Fibroblast of lung (primary cell): ENCODE data around the gene COP1.

ENCODE experiments used
- EZH2 ChIP-seq: IDR thresholded peaks from 2 replicates; pipeline ENCODE4 v1.5.1; 2012; ENCODE audit warnings: low read length, control low read depth, mild to moderate bottlenecking; ENCODE audit errors: missing control alignments
- TF ChIP-seq, protein P1 (sequence below), 2 donors: IDR thresholded peaks in 1 of 2; conservative IDR thresholded peaks in 1 of 2; 1 replicate in 1 of 2; 2 replicates in 1 of 2; pipeline ENCODE4 v1.5.1; 2011 to 2012; ENCODE audit warnings: low read length in 2 of 2, control low read depth in 1 of 2, inconsistent platforms in 1 of 2, low read depth in 1 of 2, mild to moderate bottlenecking in 1 of 2

DNA sequence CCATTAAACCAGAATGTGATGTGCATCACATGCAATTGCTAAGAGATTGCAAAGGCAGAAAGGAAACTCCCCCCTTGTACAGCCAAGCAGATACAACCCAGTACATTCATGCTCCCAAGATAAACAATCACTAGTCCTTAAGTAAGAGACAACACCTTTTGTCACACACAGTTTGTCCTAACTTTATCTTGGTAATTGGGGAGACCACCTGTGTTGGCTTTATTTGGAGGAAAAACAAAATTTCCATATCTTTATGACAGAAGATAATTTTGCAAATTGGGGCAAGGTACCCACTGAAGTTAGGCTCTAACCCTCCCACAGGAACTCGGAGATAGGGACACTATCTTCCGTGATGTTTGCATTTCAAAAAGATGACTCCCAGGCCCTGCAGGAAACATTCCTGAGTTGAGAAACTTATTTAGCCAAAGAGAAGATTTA is 288.7 kb downstream of the COP1 start:
- TF ChIP-seq, protein P1, sequence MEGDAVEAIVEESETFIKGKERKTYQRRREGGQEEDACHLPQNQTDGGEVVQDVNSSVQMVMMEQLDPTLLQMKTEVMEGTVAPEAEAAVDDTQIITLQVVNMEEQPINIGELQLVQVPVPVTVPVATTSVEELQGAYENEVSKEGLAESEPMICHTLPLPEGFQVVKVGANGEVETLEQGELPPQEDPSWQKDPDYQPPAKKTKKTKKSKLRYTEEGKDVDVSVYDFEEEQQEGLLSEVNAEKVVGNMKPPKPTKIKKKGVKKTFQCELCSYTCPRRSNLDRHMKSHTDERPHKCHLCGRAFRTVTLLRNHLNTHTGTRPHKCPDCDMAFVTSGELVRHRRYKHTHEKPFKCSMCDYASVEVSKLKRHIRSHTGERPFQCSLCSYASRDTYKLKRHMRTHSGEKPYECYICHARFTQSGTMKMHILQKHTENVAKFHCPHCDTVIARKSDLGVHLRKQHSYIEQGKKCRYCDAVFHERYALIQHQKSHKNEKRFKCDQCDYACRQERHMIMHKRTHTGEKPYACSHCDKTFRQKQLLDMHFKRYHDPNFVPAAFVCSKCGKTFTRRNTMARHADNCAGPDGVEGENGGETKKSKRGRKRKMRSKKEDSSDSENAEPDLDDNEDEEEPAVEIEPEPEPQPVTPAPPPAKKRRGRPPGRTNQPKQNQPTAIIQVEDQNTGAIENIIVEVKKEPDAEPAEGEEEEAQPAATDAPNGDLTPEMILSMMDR (conservative IDR thresholded peaks at IDR 0.05 in 1 of 2, IDR thresholded peaks at IDR 0.05 in 1 of 2; ENCODE audit: low read depth in 1 of 2, low read length in 2 of 2): no peak
- no peak for TF ChIP-seq EZH2
